ENCODE results near the gene FSD1L. TPM values are rescaled to one million over a fixed set of nuclear protein-coding genes. Genes with fewer than 3 reads are reported as not detected.

FSD1L gene
- total and polyA plus RNA-seq, 2 of the 13 experiments (the other 11 are each of a cell fraction or from before 2014, with no cell fraction given) = 4.1 to 5.1 TPM

- TF ChIP-seq ZNF773 (CRISPR knock-in tag; IDR thresholded peaks at IDR 0.05; ENCODE audit: borderline replicate concordance) = no peak
- no peak for TF ChIP-seq MBNL3 (CRISPR knock-in tag; conservative IDR thresholded peaks at IDR 0.05)
- TF ChIP-seq ZNF691 (CRISPR knock-in tag; IDR thresholded peaks at IDR 0.05; ENCODE audit: borderline replicate concordance, low read depth) = peak; percentile 79; the same call in 1 of the 2 replicates
- TF ChIP-seq CBFB (CRISPR knock-in tag; IDR thresholded peaks at IDR 0.05) = peak; percentile 76
- no peak for TF ChIP-seq THAP9 (CRISPR knock-in tag; IDR thresholded peaks at IDR 0.05; ENCODE audit: borderline replicate concordance)
- no peak for TF ChIP-seq AKNA (CRISPR knock-in tag; IDR thresholded peaks at IDR 0.05; ENCODE audit: borderline replicate concordance)
- no peak for TF ChIP-seq ZMAT5 (CRISPR knock-in tag; IDR thresholded peaks at IDR 0.05; ENCODE audit: borderline replicate concordance, low read depth)
- TF ChIP-seq ZFP62 (CRISPR knock-in tag; IDR thresholded peaks at IDR 0.05) = no peak
- TF ChIP-seq ZNF646 (CRISPR knock-in tag; IDR thresholded peaks at IDR 0.05) = no peak
- no peak for TF ChIP-seq MAFK (conservative IDR thresholded peaks at IDR 0.05 in 1 of 2, IDR thresholded peaks at IDR 0.05 in 1 of 2; ENCODE audit: low read length in 2 of 2)
- TF ChIP-seq NCOA2 (CRISPR knock-in tag; IDR thresholded peaks at IDR 0.05) = peak; percentile 17; the same call in 1 of the 2 replicates
These were observed at the start of gene FSD1L (continued) for GRCh38 chr9:105447814-105448812.

Data from HepG2 (cell line).